DOHH2 (cell line): Measurements from ENCODE around the gene EML4.

Source experiments
- H3F3A ChIP-seq: fragments of 200-600 bp; sonication (generic), shearing (Covaris generic); 2 replicates; pipeline ENCODE4 v1.6.0; 2016; ENCODE audit warnings: antibody characterized with exemption, mild to moderate bottlenecking; ENCODE audit not compliant: control insufficient read depth, insufficient read depth
- H3K27ac ChIP-seq: fragments of 200-600 bp; sonication (generic); 2 replicates; pipeline ENCODE4 v1.5.1; 2014; ENCODE audit warnings: low read depth, mild to moderate bottlenecking, low read length, moderate library complexity
- H3K27me3 ChIP-seq: fragments of 200-600 bp; sonication (generic); 2 replicates; pipeline ENCODE4 v1.6.1; 2014; ENCODE audit warnings: mild to moderate bottlenecking, low read length, mixed read lengths; ENCODE audit not compliant: control insufficient read depth
- H3K36me3 ChIP-seq: fragments of 200-600 bp; sonication (generic); 2 replicates; pipeline ENCODE4 v1.6.1; 2014; ENCODE audit warnings: mild to moderate bottlenecking, low read length, moderate library complexity, mixed read lengths; ENCODE audit not compliant: control insufficient read depth
- H3K4me1 ChIP-seq: fragments of 200-600 bp; sonication (generic); 2 replicates; pipeline ENCODE4 v1.6.1; 2014; ENCODE audit warnings: mild to moderate bottlenecking, low read length, mixed read lengths; ENCODE audit not compliant: control insufficient read depth
- H3K4me2 ChIP-seq: fragments of 200-600 bp; sonication (generic); 2 replicates; pipeline ENCODE4 v1.6.0; 2014; ENCODE audit warnings: mild to moderate bottlenecking, low read length, moderate library complexity
- H3K4me3 ChIP-seq: fragments of 200-600 bp; sonication (generic); 2 replicates; pipeline ENCODE4 v1.5.1; 2014; ENCODE audit warnings: mild to moderate bottlenecking, low read length, mixed read lengths
- H3K79me2 ChIP-seq: fragments of 200-600 bp; sonication (generic); 2 replicates; pipeline ENCODE4 v1.6.1; 2014; ENCODE audit warnings: mild to moderate bottlenecking, low read length, mixed read lengths; ENCODE audit not compliant: control insufficient read depth
- H3K9me2 ChIP-seq: fragments of 200-600 bp; sonication (generic); replicated peaks from 2 replicates; pipeline ENCODE4 v1.6.1; 2014; ENCODE audit warnings: mild to moderate bottlenecking, low read length, mixed read lengths; ENCODE audit not compliant: control insufficient read depth
- H3K9me3 ChIP-seq: fragments of 200-600 bp; sonication (generic); 2 replicates; pipeline ENCODE4 v1.6.1; 2014; ENCODE audit warnings: antibody characterized with exemption, low read length, mixed read lengths; ENCODE audit not compliant: control insufficient read depth, insufficient read depth
- H4K20me1 ChIP-seq: fragments of 200-600 bp; sonication (generic); 2 replicates; pipeline ENCODE4 v1.6.0; 2014; ENCODE audit warnings: low read depth, mild to moderate bottlenecking, antibody characterized with exemption, low read length, moderate library complexity; ENCODE audit not compliant: control insufficient read depth, insufficient read depth
- CTCF ChIP-seq: fragments of 200-600 bp; sonication (generic); IDR thresholded peaks from one replicate; pipeline ENCODE4 v1.5.1; 2014; ENCODE audit warnings: antibody characterized with exemption, mild to moderate bottlenecking, low read depth, low read length; ENCODE audit not compliant: poor library complexity, severe bottlenecking
- EZH2phosphoT487 ChIP-seq: fragments of 200-600 bp; sonication (generic); IDR thresholded peaks from 2 replicates; pipeline ENCODE4 v1.6.1; 2017; ENCODE audit warnings: borderline replicate concordance, mild to moderate bottlenecking, antibody characterized with exemption, low read length, moderate library complexity, mixed read lengths

Gene EML4

DNA sequence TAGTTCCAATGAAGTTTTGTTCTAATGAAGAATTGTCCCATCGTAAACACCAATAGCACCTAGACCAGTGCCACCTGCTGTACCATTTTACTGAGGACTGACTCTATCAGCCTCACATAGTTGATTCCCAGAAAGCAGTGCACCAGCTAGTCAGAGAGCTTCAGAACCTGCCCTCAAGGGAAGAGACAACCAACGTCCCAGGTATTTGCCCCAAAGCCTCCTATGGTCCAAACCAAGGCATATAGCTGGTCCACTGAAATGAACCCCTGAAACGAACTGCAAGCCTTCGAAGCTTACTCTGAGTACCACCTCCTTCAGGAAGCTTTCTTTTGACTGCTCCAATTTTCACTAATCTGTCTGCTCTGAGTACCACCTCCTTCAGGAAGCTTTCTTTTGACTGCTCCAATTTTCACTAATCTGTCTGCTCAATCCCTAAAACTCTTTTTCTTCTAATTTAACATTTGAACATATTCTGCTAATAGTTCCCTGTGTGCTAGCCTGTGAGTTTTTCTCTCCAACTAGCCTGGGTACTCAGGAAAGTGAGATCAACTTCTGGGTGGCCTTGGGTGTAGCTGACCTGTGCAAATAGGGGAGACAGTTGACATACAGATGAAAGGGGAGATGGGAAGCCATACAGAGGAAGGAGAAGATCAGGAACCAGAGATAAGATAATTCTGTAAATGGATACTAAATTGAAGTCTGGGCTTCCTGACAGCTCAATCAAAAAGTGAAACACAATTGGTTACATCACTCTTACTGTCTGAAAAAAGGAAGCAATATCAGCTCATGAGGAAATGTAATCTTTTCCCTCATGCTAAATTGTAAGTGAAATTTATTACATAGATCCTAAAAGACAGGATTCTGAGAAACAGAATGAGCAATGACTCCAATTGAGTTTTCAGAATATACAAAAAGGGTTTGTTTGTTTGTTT lies 33.5 kb upstream of the EML4 start:
- no peak for TF ChIP-seq CTCF
- TF ChIP-seq EZH2phosphoT487, result no peak
- H3K9me2 ChIP-seq, result no peaks in the 10 kb centered on the region
- no peaks in the 10 kb centered on the region; the same call in 1 of the 2 replicates for H3F3A ChIP-seq
- H3K79me2 ChIP-seq, result no peaks in the 10 kb centered on the region
- H3K9me3 ChIP-seq, result no peaks in the 10 kb centered on the region
- H3K4me3 ChIP-seq, result no peak overlapping the region
- H3K4me2 ChIP-seq, result no peak overlapping the region
- H4K20me1 ChIP-seq, result peaks cover 4% of the 10 kb centered on the region; the same call in 1 of the 2 replicates
- H3K27me3 ChIP-seq, result peaks cover 37% of the 10 kb centered on the region
- H3K27ac ChIP-seq, result no peak overlapping the region
- H3K36me3 ChIP-seq, result no peaks in the 10 kb centered on the region
- H3K4me1 ChIP-seq, result peaks cover 18% of the 10 kb centered on the region

GRCh38 chr2:42136782-42137124 lies 32.4 kb upstream of the EML4 start:
- Histone ChIP-seq H3K4me3 (no peak overlapping the region), H3K27ac (no peak overlapping the region), H3K36me3 (no peaks in the 10 kb centered on the region), H4K20me1 (peaks cover 4% of the 10 kb centered on the region; the same call in 1 of the 2 replicates), H3K79me2 (no peaks in the 10 kb centered on the region), H3K27me3 (peaks cover 40% of the 10 kb centered on the region), H3K9me3 (no peaks in the 10 kb centered on the region), H3K9me2 (no peaks in the 10 kb centered on the region), H3K4me2 (no peak overlapping the region), H3K4me1 (peaks cover 24% of the 10 kb centered on the region), H3F3A (no peaks in the 10 kb centered on the region; the same call in 1 of the 2 replicates)
- TF ChIP-seq CTCF, result no peak
- no peak for TF ChIP-seq EZH2phosphoT487

DNA sequence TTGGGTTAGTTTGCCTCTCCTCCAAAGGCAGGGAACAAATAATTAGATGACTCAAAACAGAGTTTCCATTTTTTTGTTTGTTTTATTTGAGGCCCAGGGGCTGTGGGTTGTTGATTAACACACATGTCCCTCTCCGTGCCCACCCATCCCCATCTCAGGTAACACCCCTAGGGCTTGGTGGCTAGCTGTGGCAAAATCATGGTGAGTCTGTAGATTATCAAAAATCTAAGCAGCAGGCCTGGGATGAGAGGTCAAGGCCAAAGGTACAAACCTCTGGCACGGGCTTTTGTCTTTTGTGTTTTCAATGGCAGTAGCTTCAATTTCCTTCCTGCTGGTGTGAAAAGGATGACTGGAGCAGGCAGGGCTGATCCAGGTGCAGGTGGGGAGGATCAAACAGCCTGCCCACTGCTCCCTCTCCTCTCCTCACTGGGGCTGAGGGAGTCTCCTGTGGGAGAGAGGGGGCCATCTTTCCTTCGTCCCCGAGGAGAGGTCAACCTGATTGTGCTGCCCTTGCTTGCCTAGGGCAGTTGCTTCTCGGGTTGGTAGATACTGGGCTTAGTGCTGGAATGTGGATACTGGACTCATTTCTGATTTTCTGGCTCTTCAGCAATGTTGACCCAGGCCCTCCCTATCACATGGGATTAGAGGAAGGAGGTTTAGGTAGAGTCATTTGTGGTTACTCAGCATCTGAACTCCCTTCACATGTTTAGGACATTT lies 31.9 kb upstream of the EML4 start:
- Histone ChIP-seq H3K79me2 (no peaks in the 10 kb centered on the region), H3K27me3 (peaks cover 39% of the 10 kb centered on the region), H3K4me2 (no peak overlapping the region), H3K27ac (no peak overlapping the region), H3F3A (no peaks in the 10 kb centered on the region; the same call in 1 of the 2 replicates), H3K4me3 (no peak overlapping the region), H3K4me1 (peaks cover 26% of the 10 kb centered on the region), H3K9me2 (no peaks in the 10 kb centered on the region), H4K20me1 (peaks cover 4% of the 10 kb centered on the region; the same call in 1 of the 2 replicates), H3K9me3 (no peaks in the 10 kb centered on the region), H3K36me3 (no peaks in the 10 kb centered on the region)
- TF ChIP-seq EZH2phosphoT487, result no peak
- TF ChIP-seq CTCF, result no peak
